ENCODE results near the gene IL3.

IL3 gene

GRCh38 chr5:132057498-132058255, 2.8 kb upstream of the IL3 start:
- DNase-seq: no peak

GRCh38 chr5:132058646-132059042, 1.8 kb upstream of the IL3 start:
- DNase-seq: no peak

- no peak for DNase-seq
Measured at GRCh38 chr5:132059043-132059695, 1.3 kb upstream of the IL3 start.

- no peak for DNase-seq
Measured at GRCh38 chr5:132059696-132060500, 557 bp upstream of the IL3 start.

- DNase-seq: peak; percentile 73
Measured at GRCh38 chr5:132063090-132063911, 2.8 kb downstream of the IL3 start.

GRCh38 chr5:132064140-132064539, 3.7 kb downstream of the IL3 start:
- DNase-seq: no peak

GRCh38 chr5:132064738-132065331, 4.4 kb downstream of the IL3 start:
- DNase-seq: peak; percentile 88

- peak; percentile 91 for DNase-seq
Measured at GRCh38 chr5:132065351-132065937, 5.0 kb downstream of the IL3 start.

GRCh38 chr5:132065951-132066701, 5.7 kb downstream of the IL3 start:
- no peak for DNase-seq

GRCh38 chr5:132066871-132067270, 6.4 kb downstream of the IL3 start:
- no peak for DNase-seq

- no peak for DNase-seq
Measured at GRCh38 chr5:132067451-132067850, 7.0 kb downstream of the IL3 start.

- DNase-seq: no peak
Measured at GRCh38 chr5:132067941-132068808, 7.7 kb downstream of the IL3 start.

- no peak for DNase-seq
Measured at GRCh38 chr5:132069561-132069960, 9.1 kb downstream of the IL3 start.

- no peak for DNase-seq
Measured at GRCh38 chr5:132069994-132070393, 9.5 kb downstream of the IL3 start.

GRCh38 chr5:132070460-132071337, 10.2 kb downstream of the IL3 start:
- DNase-seq: no peak

GRCh38 chr5:132071338-132071707, 10.9 kb downstream of the IL3 start:
- no peak for DNase-seq

GRCh38 chr5:132072070-132072469, 11.6 kb downstream of the IL3 start:
- DNase-seq: no peak

- peak; percentile 92 for DNase-seq
Measured at GRCh38 chr5:132072528-132072927, 12.1 kb downstream of the IL3 start.
